ENCODE measurements around the gene MIPEP.

- TF ChIP-seq CTCF (IDR thresholded peaks at IDR 0.05) (no peak), POLR2A (IDR thresholded peaks at IDR 0.05) (no peak)
Observed at GRCh38 chr13:23788459-23788858, 100.7 kb downstream of the MIPEP start.

Data from body of pancreas (tissue), 4 donors.